GM12801 (cell line): ENCODE measurements around the gene EPHA1.

ENCODE experiments used
- TF ChIP-seq, protein P1 (sequence below): IDR thresholded peaks from one replicate; pipeline ENCODE4 v1.5.1; 2011; ENCODE audit warnings: control low read depth; ENCODE audit not compliant: insufficient read length; ENCODE audit errors: extremely low read depth

EPHA1 gene

DNA sequence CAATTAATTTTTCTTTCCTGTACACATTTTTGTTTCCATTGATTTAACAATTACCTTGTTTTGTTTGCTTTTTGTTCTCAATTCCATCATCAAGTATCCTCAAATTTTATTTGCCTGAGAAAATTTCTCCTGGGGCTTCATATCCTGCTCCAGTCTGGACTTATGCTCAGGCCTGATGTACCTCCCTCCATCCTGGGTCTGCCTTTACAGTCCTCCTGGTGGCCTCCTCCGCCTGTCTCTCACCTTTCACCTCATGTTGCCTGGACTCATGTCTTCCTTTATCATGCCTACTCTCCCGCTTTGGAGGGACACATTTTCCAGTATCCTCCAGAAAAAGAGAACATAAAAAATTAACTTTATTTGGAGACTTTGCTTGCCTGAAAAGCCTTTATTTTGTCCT is 22.5 kb upstream of the EPHA1 start:
- TF ChIP-seq, protein P1, sequence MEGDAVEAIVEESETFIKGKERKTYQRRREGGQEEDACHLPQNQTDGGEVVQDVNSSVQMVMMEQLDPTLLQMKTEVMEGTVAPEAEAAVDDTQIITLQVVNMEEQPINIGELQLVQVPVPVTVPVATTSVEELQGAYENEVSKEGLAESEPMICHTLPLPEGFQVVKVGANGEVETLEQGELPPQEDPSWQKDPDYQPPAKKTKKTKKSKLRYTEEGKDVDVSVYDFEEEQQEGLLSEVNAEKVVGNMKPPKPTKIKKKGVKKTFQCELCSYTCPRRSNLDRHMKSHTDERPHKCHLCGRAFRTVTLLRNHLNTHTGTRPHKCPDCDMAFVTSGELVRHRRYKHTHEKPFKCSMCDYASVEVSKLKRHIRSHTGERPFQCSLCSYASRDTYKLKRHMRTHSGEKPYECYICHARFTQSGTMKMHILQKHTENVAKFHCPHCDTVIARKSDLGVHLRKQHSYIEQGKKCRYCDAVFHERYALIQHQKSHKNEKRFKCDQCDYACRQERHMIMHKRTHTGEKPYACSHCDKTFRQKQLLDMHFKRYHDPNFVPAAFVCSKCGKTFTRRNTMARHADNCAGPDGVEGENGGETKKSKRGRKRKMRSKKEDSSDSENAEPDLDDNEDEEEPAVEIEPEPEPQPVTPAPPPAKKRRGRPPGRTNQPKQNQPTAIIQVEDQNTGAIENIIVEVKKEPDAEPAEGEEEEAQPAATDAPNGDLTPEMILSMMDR, result no peak

DNA sequence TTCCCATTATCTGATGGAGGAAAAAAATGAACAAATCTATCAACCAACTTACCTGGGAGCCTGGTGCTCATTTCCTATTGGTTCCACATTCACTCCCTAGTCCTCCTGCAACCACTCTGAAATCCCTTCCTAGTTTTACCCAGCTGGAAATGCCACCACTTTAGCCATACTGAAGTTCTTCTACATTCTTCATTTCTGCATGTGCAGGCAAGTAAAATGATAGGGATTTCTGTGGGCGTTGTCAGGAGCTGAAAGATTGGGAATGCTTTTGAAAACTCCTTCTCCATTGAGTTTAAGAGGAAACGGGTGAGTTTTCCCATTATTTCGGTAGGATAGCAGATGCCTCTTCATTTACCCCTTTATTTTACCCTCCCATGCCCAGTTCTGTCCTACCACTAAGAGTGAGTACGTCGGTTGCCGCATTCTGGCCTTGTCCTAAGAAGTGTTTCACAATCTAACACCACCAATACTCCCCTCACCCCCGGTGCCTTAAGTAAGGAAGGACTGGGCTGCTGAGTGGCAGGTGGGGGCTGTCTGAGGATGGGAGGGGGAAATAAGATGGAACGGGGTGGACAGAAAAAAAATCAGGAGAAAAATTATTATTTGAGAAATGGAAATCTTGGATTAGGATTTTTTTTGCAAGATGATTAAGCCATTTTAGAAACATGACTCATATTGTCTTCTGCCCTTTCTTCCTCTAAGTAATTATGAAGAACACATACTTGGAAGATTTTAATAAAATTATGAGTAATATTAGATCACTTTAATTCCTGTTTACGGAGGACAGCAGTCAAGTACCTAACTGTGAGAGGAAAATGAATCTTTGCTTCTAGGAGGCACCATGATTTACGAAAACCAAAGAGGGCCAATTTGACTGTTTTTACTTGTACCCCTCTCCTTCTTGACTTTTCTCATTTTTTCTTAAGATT is 21.4 kb upstream of the EPHA1 start:
- TF ChIP-seq, protein P1, result no peak

DNA sequence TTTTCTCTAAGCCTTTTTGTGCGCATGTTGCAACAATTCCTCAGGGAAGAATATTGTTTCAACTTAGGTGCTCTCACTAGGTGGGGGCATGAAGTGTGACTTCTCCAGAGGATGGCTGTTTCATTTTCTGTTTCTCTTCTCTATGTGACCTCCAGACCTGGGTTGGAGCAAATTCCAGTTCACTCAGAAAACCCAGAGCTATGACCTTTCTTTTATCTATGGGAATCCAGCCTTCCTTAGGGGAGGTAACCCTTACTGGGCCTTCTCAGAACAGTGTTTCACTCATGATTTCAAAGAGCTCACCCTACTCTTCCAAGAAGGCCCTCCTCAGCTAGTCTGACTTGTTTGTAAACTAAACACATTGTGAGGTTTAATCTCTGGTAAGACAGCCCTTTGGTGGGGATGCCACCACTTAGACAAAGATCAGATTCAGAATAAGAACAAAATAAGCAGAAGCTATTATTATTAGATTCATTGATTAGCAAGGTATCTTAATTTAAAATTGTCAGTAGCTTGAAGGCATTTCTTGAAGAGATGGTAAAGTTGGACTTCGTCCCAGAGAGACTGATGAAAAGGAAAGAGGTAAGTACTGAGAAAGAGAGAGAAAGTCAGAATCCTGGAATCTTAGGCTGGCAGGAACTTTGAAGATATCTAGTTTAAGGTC is 18.0 kb upstream of the EPHA1 start:
- TF ChIP-seq, protein P1, result no peak

DNA sequence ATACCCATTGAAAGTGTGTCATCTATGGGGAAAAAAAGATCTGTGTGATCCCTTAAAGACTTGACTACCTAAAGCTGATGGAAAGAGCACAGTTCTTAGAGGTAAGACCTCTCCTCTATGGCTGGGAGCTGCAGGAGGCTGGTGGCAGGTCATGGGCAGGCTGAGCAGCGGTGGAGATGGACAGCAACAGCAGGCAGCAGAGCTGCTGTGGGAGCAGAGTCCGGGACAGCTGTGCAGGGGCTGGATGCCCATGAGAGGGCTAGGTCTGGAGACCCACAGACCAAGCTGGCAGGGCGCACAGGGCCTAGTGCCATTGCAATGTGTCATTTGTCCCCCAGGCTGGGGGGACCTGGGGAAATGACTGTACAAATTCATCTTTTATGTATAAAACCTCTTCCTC is 13.4 kb upstream of the EPHA1 start:
- TF ChIP-seq, protein P1, result no peak

DNA sequence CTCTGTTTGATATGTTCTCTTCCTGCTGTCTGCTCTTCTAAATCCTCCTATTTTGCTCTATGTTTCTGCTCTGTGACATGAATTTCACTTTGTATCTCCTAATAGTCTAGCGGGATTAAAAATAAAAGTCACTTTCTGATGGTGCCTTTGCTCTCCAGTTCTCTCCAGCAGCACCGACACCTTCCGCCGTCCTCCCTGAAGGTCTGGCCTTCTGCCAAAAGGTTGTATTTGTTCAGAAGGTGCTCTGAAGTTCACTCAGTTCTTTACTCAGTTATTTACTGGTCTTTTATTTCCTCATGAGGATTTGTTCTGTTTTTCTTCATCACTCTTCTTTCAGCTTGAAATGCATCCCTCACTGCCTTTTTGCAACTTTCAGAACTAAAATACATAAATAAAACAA is 11.2 kb upstream of the EPHA1 start:
- TF ChIP-seq, protein P1, result no peak

DNA sequence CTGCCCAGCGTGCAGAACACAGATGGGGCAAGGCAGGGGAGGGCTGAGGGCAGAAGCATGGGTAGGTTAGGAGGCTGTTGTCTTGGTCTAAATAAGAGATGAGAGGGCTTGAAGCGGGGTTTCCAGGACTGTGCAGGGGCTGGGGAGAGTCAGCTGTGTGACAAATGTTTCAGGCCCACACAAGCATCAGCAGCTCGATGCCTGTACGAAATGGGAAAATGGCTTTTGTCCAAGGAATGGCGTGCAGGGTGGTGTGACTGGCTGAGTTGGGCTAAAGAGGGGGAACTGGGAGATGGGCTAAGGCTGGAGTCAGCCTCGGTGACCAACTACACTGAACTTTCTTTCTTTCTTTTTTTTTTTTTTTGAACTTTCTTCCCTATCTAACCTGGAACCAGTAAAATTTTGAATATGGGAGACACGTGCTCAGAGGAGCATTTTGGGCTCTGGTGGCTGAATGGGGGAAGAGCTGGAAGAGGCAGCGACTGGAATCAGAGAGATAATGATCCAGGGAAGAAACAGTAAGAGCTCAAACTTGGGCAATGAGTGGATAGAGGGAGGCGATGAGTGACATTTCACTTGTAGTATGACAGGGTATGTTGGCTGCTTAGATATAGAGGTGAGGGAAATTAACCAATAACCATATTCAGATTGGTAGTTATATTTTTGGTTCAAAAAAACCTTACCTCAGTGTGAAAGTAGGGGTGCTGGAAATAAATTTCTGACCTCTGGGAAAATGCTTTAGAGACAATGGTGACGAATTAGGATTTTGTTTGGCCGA is 10.2 kb upstream of the EPHA1 start:
- TF ChIP-seq, protein P1, result no peak
